ENCODE measurements around the gene DKK3.

Gene DKK3

GRCh38 chr11:11963842-11964773, 44.3 kb downstream of the DKK3 start:
- no peaks in the 10 kb centered on the region for H3K9me3 Mint-ChIP-seq (ENCODE audit: low read depth)
- H3K27me3 Mint-ChIP-seq, result no peaks in the 10 kb centered on the region
- H3K4me3 Mint-ChIP-seq, result no peak overlapping the region
- no peak overlapping the region for H3K27ac Mint-ChIP-seq
- H3K4me1 Mint-ChIP-seq (ENCODE audit: low read depth), result peaks cover 32% of the 10 kb centered on the region
- peaks cover 3% of the 10 kb centered on the region for H3K36me3 Mint-ChIP-seq

DNA sequence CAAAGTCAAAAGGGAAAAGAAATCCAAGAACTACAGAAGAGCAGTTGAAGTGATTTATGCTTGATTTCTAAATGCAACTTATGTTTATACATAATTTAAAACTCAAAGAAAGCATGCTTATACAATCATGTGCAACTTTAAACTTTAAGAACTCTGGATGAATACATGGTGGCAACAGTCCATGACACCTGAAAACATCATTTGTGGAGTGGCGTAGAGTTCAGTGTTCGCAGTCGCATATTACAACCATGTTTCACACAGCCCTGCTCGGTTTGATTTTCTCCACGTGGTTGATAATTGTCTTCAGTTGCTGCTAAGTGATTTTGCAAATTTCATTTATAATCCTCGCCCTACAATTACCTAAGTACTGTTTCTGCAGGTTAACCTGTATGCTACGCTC, 45.4 kb downstream of the DKK3 start:
- Mint-ChIP-seq H3K27ac (no peak overlapping the region), H3K36me3 (peaks cover 3% of the 10 kb centered on the region), H3K9me3 (ENCODE audit: low read depth) (no peaks in the 10 kb centered on the region), H3K27me3 (no peaks in the 10 kb centered on the region), H3K4me1 (ENCODE audit: low read depth) (peaks cover 37% of the 10 kb centered on the region), H3K4me3 (no peak overlapping the region)

- H3K27me3 Mint-ChIP-seq, result no peaks in the 10 kb centered on the region
- no peak overlapping the region for H3K4me3 Mint-ChIP-seq
- H3K27ac Mint-ChIP-seq, result no peak overlapping the region
- H3K9me3 Mint-ChIP-seq (ENCODE audit: low read depth), result no peaks in the 10 kb centered on the region
- H3K4me1 Mint-ChIP-seq (ENCODE audit: low read depth), result peaks cover 37% of the 10 kb centered on the region
- H3K36me3 Mint-ChIP-seq, result peaks cover 3% of the 10 kb centered on the region
Measured at GRCh38 chr11:11961399-11962028, 46.9 kb downstream of the DKK3 start.

DNA sequence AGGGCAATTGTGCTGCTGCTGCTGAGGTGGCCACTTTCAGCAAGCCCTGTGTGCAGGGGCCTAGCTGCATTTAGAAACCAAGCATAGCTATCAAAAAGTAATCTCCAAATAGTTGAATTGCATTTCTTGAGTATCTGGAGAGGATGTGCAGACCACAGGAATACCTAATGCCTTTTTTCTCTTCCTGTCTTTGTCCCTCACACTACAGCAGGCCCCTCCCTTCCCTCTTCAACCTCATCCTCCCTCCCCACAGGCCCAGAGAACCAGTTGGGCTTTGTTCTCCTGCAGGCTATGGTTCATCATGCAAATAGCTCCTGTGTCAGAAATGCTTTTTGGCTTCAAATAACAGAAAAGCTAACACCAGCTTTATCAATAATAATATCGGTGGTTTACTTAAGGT, 47.7 kb downstream of the DKK3 start:
- no peaks in the 10 kb centered on the region for H3K9me3 Mint-ChIP-seq (ENCODE audit: low read depth)
- peaks cover 37% of the 10 kb centered on the region for H3K4me1 Mint-ChIP-seq (ENCODE audit: low read depth)
- no peak overlapping the region for H3K4me3 Mint-ChIP-seq
- H3K36me3 Mint-ChIP-seq, result peaks cover 3% of the 10 kb centered on the region
- H3K27me3 Mint-ChIP-seq, result no peaks in the 10 kb centered on the region
- peak overlapping the region; percentile 2 for H3K27ac Mint-ChIP-seq

DNA sequence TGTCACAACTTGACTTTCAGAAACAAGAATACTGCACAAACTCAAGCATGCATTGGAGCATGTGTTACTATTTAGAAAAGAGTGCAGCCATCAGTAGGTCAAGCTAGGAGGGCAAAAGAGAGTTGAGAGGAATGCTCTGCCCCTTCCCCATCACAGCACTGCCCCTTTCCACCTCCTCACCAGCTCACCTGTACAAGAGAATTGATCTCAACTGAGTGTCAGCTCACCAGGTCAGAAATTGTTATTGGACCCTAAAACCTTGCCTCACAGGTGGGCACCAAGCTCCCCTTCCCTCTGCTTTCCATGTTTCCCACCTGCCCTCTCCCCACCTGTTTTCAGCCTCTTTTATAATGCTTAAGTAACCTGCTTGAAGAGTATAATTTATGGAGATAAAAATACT, 48.8 kb downstream of the DKK3 start:
- H3K27ac Mint-ChIP-seq, result peak overlapping the region; percentile 2
- H3K4me3 Mint-ChIP-seq, result no peak overlapping the region
- no peaks in the 10 kb centered on the region for H3K27me3 Mint-ChIP-seq
- H3K36me3 Mint-ChIP-seq, result peaks cover 3% of the 10 kb centered on the region
- H3K9me3 Mint-ChIP-seq (ENCODE audit: low read depth), result no peaks in the 10 kb centered on the region
- H3K4me1 Mint-ChIP-seq (ENCODE audit: low read depth), result peaks cover 37% of the 10 kb centered on the region

DNA sequence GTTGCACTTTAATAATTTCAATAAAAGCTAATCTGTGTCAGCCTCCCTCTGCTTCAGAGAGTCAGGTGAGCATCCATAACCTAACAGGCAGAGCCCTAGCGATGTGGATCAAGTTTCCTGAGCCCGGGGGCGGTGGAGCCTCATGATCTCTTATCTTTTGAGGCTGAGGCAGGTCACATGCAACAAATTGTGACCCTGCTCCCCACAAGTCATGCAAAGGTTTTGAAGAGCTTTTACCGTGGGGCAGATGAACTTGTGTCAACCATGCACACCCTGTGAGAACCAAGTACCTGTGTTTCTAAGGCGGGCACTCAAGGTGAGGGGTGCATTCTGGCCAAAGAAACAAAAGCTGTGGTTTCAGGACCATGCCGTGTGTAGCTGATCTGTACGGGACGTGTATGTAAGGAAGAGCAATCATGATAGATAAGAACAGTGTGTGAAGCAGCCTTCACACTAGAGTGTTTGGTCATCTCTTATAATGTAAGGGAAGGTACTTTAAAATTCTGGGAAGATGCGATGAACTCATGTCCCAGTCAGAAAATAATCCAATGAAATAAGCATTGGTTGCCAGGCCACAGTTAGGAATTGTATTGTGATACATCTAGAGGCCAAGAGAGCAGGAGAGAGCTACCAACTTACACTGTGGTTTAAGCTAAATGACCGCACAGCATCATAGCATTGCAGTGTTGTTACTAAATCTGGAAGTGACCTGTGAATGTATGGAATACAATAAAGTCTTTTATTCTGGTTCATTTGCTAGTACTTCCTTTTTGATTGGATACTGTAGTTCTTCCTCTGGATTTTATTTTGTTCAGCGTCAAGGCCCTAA, 49.8 kb downstream of the DKK3 start:
- Mint-ChIP-seq H3K4me3 (no peak overlapping the region), H3K4me1 (ENCODE audit: low read depth) (peaks cover 37% of the 10 kb centered on the region), H3K9me3 (ENCODE audit: low read depth) (no peaks in the 10 kb centered on the region), H3K27ac (peak overlapping the region; percentile 25), H3K27me3 (no peaks in the 10 kb centered on the region), H3K36me3 (peaks cover 3% of the 10 kb centered on the region)

- Mint-ChIP-seq H3K27ac (no peak overlapping the region), H3K36me3 (peaks cover 5% of the 10 kb centered on the region), H3K9me3 (ENCODE audit: low read depth) (no peaks in the 10 kb centered on the region), H3K4me3 (no peak overlapping the region), H3K4me1 (ENCODE audit: low read depth) (peaks cover 24% of the 10 kb centered on the region), H3K27me3 (no peaks in the 10 kb centered on the region)
Measured at GRCh38 chr11:11956006-11956405, 52.4 kb downstream of the DKK3 start.

DNA sequence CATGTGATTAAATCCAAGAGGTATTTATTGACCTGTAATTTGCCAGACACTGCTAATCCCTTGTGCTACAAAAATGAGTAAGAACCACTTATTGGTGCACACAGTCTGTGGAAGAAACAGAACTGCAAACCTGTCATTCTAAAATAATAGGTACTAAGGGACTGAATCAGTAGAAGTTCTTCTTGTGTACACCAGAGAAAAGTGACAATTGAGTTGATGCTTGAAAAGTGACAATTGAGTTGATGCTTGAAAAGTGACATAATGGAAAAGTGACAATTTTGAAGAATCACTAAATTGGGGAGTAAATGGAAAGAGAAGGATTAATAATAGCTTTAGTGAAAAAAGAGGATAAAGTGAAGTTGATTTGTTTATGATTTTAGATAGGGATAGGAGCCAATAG, 56.4 kb downstream of the DKK3 start:
- H3K27ac Mint-ChIP-seq, result peak overlapping the region; percentile 31
- H3K36me3 Mint-ChIP-seq, result peaks cover 5% of the 10 kb centered on the region
- H3K4me1 Mint-ChIP-seq (ENCODE audit: low read depth), result no peaks in the 10 kb centered on the region
- no peaks in the 10 kb centered on the region for H3K27me3 Mint-ChIP-seq
- H3K4me3 Mint-ChIP-seq, result no peak overlapping the region
- no peaks in the 10 kb centered on the region for H3K9me3 Mint-ChIP-seq (ENCODE audit: low read depth)

DNA sequence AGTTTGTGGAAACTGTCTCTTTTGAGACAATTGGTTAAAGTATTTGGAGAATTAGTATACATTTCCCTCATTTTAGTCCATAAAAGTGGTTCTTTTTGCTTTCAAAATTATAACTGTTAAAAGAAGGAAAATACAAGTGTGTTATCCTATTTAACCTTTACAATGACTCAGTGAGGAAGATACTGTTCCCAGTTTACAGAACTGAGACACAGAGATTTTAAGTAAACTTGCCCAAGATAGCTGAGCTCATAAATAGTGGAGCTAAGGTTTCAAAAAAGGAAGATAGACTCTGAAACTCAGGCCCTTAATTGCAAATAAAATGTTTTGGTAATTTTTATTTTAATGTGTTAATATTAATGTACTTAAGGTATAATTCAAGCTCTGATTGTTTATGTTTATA, 58.9 kb downstream of the DKK3 start:
- Mint-ChIP-seq H3K36me3 (peaks cover 7% of the 10 kb centered on the region), H3K27me3 (no peaks in the 10 kb centered on the region), H3K4me1 (ENCODE audit: low read depth) (no peaks in the 10 kb centered on the region), H3K27ac (no peak overlapping the region), H3K9me3 (ENCODE audit: low read depth) (no peaks in the 10 kb centered on the region), H3K4me3 (no peak overlapping the region)

DNA sequence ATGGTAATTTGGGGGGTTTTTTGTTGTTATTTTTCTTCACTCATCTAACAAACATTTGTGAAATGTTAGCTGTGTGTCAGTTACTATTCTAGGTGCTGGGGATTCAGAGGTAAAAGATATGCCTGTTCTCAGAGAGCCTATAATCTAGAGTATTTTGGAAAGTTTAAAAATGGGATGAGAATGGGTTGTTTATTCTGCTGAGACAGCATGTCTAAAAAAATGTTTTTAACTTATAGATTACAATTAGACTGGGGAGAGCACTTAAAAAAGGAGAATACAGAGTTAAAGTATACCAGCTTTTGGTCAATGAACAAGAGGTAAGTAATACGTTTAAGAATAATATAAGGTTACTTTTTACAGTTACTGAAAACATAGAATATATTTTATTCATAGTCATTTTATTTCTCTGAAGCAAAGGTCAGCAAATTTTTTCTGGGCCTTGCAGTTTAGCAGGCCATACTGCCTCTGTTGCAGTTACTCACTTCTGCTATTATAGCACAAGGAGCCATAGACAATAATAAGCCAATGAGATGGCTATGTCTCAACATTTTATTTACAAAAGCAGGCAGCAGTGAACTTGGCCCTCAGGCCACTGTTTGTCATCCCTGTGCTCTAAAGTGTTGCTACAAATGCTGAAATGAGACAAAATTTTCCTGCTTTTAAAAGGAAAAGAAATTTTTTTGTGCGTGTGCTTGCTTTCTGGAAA, 60.0 kb downstream of the DKK3 start:
- Mint-ChIP-seq H3K9me3 (ENCODE audit: low read depth) (no peaks in the 10 kb centered on the region), H3K4me1 (ENCODE audit: low read depth) (no peaks in the 10 kb centered on the region), H3K27me3 (no peaks in the 10 kb centered on the region), H3K4me3 (no peak overlapping the region), H3K27ac (no peak overlapping the region), H3K36me3 (peaks cover 7% of the 10 kb centered on the region)

DNA sequence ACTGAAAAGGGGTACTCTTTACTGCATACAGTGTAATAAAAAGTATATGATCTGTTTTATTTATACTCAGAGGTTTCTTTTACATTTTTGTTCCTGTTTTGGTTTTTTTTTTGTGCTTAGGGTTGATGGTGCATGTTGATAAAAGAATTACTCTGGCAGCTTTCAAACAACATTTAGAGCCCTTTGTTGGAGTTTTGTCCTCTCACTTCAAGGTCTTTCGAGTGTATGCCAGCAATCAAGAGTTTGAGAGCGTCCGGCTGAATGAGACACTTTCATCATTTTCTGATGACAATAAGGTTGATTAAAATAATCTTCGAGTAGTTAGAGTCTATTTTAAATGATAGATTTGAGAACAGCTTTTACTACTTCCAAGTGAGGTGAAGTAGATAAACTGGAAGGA, 60.6 kb downstream of the DKK3 start:
- H3K9me3 Mint-ChIP-seq (ENCODE audit: low read depth), result no peaks in the 10 kb centered on the region
- H3K36me3 Mint-ChIP-seq, result peaks cover 7% of the 10 kb centered on the region
- no peaks in the 10 kb centered on the region for H3K27me3 Mint-ChIP-seq
- H3K27ac Mint-ChIP-seq, result no peak overlapping the region
- H3K4me3 Mint-ChIP-seq, result no peak overlapping the region
- H3K4me1 Mint-ChIP-seq (ENCODE audit: low read depth), result no peaks in the 10 kb centered on the region

GRCh38 chr11:11946878-11947277, 61.5 kb downstream of the DKK3 start:
- Mint-ChIP-seq H3K4me1 (ENCODE audit: low read depth) (no peaks in the 10 kb centered on the region), H3K27me3 (no peaks in the 10 kb centered on the region), H3K4me3 (no peak overlapping the region), H3K36me3 (peaks cover 2% of the 10 kb centered on the region), H3K27ac (no peak overlapping the region), H3K9me3 (ENCODE audit: low read depth) (no peaks in the 10 kb centered on the region)

GRCh38 chr11:11946180-11946579, 62.2 kb downstream of the DKK3 start:
- H3K4me3 Mint-ChIP-seq, result no peak overlapping the region
- H3K36me3 Mint-ChIP-seq, result peaks cover 2% of the 10 kb centered on the region
- H3K27me3 Mint-ChIP-seq, result no peaks in the 10 kb centered on the region
- H3K27ac Mint-ChIP-seq, result no peak overlapping the region
- H3K9me3 Mint-ChIP-seq (ENCODE audit: low read depth), result no peaks in the 10 kb centered on the region
- no peaks in the 10 kb centered on the region for H3K4me1 Mint-ChIP-seq (ENCODE audit: low read depth)

DNA sequence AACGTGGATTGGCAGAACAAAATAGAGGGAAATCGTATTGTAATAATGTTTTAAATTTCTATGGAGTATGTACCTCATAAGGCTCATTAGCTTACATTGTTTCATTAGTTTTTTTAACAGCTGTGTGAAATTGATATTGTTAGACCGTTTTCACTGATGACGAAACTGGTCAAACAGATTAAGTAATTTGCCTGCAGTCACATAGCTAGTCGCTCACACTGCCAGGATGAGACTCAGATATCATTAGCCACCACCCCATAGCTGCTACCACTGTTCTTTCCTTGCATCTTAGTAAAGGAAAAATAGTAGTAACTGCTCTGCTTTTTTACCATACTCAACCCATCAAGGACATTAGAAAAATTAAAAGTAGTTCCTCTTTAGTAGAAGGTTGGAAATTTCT, 64.0 kb downstream of the DKK3 start:
- H3K27ac Mint-ChIP-seq, result no peak overlapping the region
- H3K4me1 Mint-ChIP-seq (ENCODE audit: low read depth), result no peaks in the 10 kb centered on the region
- no peaks in the 10 kb centered on the region for H3K27me3 Mint-ChIP-seq
- H3K9me3 Mint-ChIP-seq (ENCODE audit: low read depth), result no peaks in the 10 kb centered on the region
- peaks cover 2% of the 10 kb centered on the region for H3K36me3 Mint-ChIP-seq
- H3K4me3 Mint-ChIP-seq, result no peak overlapping the region

Measured in activated naive CD8-positive, alpha-beta T cell (primary cell).